ENCODE results near the gene BLOC1S4. TPM values are rescaled to one million over a fixed set of nuclear protein-coding genes. Genes with fewer than 3 reads are reported as not detected.
A peak's percentile ranks its signal among the peaks of the same experiment; 100 is the strongest.

Gene BLOC1S4
- total and polyA plus RNA-seq, 4 donors, result 4.9 to 7.7 (median 5.4) TPM

DNA sequence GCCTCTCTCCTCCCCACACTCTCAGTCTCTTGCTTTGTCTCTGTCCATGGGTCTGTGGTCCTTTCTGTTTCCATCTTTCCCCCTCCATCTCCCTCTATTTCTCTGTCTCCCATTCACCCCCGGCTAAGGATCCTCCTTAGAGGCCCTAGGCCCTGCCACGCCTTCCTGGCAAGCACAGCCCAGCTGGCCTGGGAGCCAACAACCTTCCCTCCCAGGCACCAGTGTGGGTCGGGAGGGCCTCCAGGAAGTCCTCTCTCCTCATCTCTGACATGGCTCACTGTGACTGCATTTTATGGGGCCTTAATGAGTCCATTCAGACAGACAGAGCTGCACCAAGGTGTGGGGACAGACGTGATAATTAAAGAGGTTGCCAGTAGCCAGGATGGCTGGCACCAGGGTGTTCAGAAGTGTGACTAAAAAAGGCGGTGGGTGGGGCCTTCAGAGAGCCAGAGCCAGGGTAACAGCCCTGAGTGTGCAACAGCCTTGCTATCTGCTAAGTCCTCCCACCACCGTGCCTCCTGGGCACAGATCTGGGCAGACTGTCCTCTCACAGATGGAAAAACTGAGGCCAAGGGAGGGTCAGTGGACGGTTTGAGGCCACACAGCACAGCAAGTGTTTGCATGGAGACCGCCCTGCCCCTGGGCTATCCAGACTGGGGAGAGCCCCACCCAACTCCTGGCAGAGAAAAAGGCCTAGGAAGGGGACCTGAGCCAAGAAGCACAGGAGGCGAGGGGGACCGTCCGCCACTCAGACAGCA lies 31.5 kb downstream of the BLOC1S4 start:
- no peaks in the 10 kb centered on the region for H3K27me3 ChIP-seq (ENCODE audit: control insufficient read depth in 4 of 4, insufficient read depth in 4 of 4, low read length in 3 of 4)

DNA sequence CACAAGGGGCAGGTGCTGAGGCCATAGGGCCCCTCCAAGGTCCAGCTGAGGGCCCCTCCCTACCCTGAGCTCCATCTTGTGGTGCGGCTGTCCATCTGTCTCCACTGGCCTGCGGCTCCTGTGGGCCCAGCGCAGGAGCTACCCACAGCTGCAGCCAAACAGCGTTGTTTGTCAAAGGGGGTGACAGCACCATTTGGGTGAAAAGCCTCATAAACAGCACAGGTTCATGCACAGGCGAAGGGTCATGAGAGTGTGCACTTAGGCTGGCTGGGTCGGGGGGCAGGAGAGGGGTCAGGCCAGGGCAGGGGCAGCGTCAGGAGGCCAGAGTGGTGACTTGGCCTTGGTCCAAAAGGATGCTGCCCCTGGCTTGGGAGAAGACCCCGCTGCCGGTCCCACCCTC lies 32.3 kb downstream of the BLOC1S4 start:
- Histone ChIP-seq H3K27me3 (ENCODE audit: control insufficient read depth in 4 of 4, insufficient read depth in 4 of 4, low read length in 3 of 4) (no peaks in the 10 kb centered on the region), H3K9ac (ENCODE audit: low read depth in 1 of 2, low read length in 2 of 2) (peak overlapping the region in 1 of 2 donors; percentile 33), H3K4me3 (ENCODE audit: low read depth in 1 of 3, low read length in 3 of 3) (no peak overlapping the region), H3K4me1 (ENCODE audit: control insufficient read depth in 4 of 4, insufficient read depth in 4 of 4, low read length in 3 of 4) (peaks cover 33 to 67% (median 60%) of the 10 kb centered on the region in 4 donors), H3K9me3 (ENCODE audit: control insufficient read depth in 4 of 4, low read length in 3 of 4) (no peaks in the 10 kb centered on the region), H3K36me3 (ENCODE audit: control insufficient read depth in 4 of 4, insufficient read depth in 3 of 4, low read depth in 1 of 4, low read length in 3 of 4) (no peaks in the 10 kb centered on the region), H3K27ac (ENCODE audit: low read depth in 1 of 2, low read length in 2 of 2) (peak overlapping the region; percentile 49 to 51)
- peak; percentile 38 for DNase-seq (ENCODE audit: low spot score)
- TF ChIP-seq FOXA2 (IDR thresholded peaks at IDR 0.05) (no peak), HNF4G (IDR thresholded peaks at IDR 0.05) (no peak), EGR1 (IDR thresholded peaks at IDR 0.05; ENCODE audit: low read depth in 2 of 2) (no peak), YY1 (IDR thresholded peaks at IDR 0.05) (no peak), NR2F2 (IDR thresholded peaks at IDR 0.05) (no peak), GABPA (IDR thresholded peaks at IDR 0.05 in 1 of 2, conservative IDR thresholded peaks at IDR 0.05 in 1 of 2) (no peak), RAD21 (IDR thresholded peaks at IDR 0.05) (no peak), SP1 (IDR thresholded peaks at IDR 0.05) (no peak), HNF4A (conservative IDR thresholded peaks at IDR 0.05) (no peak), RXRA (IDR thresholded peaks at IDR 0.05) (no peak), JUND (IDR thresholded peaks at IDR 0.05) (no peak), TAF1 (conservative IDR thresholded peaks at IDR 0.05) (no peak), FOXA1 (IDR thresholded peaks at IDR 0.05) (no peak)
- TF ChIP-seq, protein P1, sequence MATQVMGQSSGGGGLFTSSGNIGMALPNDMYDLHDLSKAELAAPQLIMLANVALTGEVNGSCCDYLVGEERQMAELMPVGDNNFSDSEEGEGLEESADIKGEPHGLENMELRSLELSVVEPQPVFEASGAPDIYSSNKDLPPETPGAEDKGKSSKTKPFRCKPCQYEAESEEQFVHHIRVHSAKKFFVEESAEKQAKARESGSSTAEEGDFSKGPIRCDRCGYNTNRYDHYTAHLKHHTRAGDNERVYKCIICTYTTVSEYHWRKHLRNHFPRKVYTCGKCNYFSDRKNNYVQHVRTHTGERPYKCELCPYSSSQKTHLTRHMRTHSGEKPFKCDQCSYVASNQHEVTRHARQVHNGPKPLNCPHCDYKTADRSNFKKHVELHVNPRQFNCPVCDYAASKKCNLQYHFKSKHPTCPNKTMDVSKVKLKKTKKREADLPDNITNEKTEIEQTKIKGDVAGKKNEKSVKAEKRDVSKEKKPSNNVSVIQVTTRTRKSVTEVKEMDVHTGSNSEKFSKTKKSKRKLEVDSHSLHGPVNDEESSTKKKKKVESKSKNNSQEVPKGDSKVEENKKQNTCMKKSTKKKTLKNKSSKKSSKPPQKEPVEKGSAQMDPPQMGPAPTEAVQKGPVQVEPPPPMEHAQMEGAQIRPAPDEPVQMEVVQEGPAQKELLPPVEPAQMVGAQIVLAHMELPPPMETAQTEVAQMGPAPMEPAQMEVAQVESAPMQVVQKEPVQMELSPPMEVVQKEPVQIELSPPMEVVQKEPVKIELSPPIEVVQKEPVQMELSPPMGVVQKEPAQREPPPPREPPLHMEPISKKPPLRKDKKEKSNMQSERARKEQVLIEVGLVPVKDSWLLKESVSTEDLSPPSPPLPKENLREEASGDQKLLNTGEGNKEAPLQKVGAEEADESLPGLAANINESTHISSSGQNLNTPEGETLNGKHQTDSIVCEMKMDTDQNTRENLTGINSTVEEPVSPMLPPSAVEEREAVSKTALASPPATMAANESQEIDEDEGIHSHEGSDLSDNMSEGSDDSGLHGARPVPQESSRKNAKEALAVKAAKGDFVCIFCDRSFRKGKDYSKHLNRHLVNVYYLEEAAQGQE (IDR thresholded peaks at IDR 0.05), result no peak
- TF ChIP-seq, protein P2, sequence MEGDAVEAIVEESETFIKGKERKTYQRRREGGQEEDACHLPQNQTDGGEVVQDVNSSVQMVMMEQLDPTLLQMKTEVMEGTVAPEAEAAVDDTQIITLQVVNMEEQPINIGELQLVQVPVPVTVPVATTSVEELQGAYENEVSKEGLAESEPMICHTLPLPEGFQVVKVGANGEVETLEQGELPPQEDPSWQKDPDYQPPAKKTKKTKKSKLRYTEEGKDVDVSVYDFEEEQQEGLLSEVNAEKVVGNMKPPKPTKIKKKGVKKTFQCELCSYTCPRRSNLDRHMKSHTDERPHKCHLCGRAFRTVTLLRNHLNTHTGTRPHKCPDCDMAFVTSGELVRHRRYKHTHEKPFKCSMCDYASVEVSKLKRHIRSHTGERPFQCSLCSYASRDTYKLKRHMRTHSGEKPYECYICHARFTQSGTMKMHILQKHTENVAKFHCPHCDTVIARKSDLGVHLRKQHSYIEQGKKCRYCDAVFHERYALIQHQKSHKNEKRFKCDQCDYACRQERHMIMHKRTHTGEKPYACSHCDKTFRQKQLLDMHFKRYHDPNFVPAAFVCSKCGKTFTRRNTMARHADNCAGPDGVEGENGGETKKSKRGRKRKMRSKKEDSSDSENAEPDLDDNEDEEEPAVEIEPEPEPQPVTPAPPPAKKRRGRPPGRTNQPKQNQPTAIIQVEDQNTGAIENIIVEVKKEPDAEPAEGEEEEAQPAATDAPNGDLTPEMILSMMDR (IDR thresholded peaks at IDR 0.05; ENCODE audit: low read depth, low read length, missing input control), result no peak
- TF ChIP-seq, protein P3, sequence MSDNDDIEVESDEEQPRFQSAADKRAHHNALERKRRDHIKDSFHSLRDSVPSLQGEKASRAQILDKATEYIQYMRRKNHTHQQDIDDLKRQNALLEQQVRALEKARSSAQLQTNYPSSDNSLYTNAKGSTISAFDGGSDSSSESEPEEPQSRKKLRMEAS (IDR thresholded peaks at IDR 0.05), result no peak
- TF ChIP-seq, protein P4, sequence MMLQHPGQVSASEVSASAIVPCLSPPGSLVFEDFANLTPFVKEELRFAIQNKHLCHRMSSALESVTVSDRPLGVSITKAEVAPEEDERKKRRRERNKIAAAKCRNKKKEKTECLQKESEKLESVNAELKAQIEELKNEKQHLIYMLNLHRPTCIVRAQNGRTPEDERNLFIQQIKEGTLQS (IDR thresholded peaks at IDR 0.05), result no peak
- TF ChIP-seq, protein P5, sequence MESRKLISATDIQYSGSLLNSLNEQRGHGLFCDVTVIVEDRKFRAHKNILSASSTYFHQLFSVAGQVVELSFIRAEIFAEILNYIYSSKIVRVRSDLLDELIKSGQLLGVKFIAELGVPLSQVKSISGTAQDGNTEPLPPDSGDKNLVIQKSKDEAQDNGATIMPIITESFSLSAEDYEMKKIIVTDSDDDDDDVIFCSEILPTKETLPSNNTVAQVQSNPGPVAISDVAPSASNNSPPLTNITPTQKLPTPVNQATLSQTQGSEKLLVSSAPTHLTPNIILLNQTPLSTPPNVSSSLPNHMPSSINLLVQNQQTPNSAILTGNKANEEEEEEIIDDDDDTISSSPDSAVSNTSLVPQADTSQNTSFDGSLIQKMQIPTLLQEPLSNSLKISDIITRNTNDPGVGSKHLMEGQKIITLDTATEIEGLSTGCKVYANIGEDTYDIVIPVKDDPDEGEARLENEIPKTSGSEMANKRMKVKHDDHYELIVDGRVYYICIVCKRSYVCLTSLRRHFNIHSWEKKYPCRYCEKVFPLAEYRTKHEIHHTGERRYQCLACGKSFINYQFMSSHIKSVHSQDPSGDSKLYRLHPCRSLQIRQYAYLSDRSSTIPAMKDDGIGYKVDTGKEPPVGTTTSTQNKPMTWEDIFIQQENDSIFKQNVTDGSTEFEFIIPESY (IDR thresholded peaks at IDR 0.05), result no peak
- WGBS, result 71% methylated on average over 9 of the region's 9 CpGs

More for the DNA sequence above, 31.5 kb downstream of the BLOC1S4 start:
- no peaks in the 10 kb centered on the region for H3K36me3 ChIP-seq (ENCODE audit: control insufficient read depth in 4 of 4, insufficient read depth in 3 of 4, low read depth in 1 of 4, low read length in 3 of 4)
- peaks cover 29 to 60% (median 54%) of the 10 kb centered on the region in 4 donors for H3K4me1 ChIP-seq (ENCODE audit: control insufficient read depth in 4 of 4, insufficient read depth in 4 of 4, low read length in 3 of 4)
- DNase-seq (ENCODE audit: low spot score), result peak; percentile 36
- H3K27ac ChIP-seq (ENCODE audit: low read depth in 1 of 2, low read length in 2 of 2), result peak overlapping the region; percentile 39 to 74
- peak overlapping the region in 1 of 2 donors; percentile 10 for H3K9ac ChIP-seq (ENCODE audit: low read depth in 1 of 2, low read length in 2 of 2)
- TF ChIP-seq, protein P4 (IDR thresholded peaks at IDR 0.05), result no peak
- TF ChIP-seq RXRA (IDR thresholded peaks at IDR 0.05) (peak in 1 of 2 donors; percentile 23), RAD21 (IDR thresholded peaks at IDR 0.05) (peak in 1 of 2 donors; percentile 6), SP1 (IDR thresholded peaks at IDR 0.05) (peak; percentile 37), YY1 (IDR thresholded peaks at IDR 0.05) (peak; percentile 29), TAF1 (conservative IDR thresholded peaks at IDR 0.05) (no peak)
- TF ChIP-seq, protein P3 (IDR thresholded peaks at IDR 0.05), result peak; percentile 7
- 53% methylated on average over 11 of the region's 11 CpGs for WGBS
- no peak overlapping the region for H3K4me3 ChIP-seq (ENCODE audit: low read depth in 1 of 3, low read length in 3 of 3)
- H3K9me3 ChIP-seq (ENCODE audit: control insufficient read depth in 4 of 4, low read length in 3 of 4), result no peaks in the 10 kb centered on the region
